Glutamatergic neuron (in vitro differentiated cells): Measurements from ENCODE around the gene TNFRSF6B. TPM values are rescaled to one million over a fixed set of nuclear protein-coding genes. Genes with fewer than 3 reads are reported as not detected.

Source experiments
- DNase-seq: peaks from one replicate; pipeline ENCODE4 v3.0.0; 2022
- H3K27ac Mint-ChIP-seq: one replicate; pipeline ENCODE4 v1.8.0; 2020; ENCODE audit warnings: mild to moderate bottlenecking, mixed read lengths, inconsistent platforms; ENCODE audit not compliant: unreplicated experiment
- H3K27me3 Mint-ChIP-seq: one replicate; pipeline ENCODE4 v1.8.0; 2020; ENCODE audit warnings: mild to moderate bottlenecking, moderate library complexity, mixed read lengths, inconsistent platforms; ENCODE audit not compliant: unreplicated experiment
- H3K36me3 Mint-ChIP-seq: one replicate; pipeline ENCODE4 v1.8.0; 2020; ENCODE audit warnings: mild to moderate bottlenecking, mixed read lengths, inconsistent platforms; ENCODE audit not compliant: unreplicated experiment
- H3K4me1 Mint-ChIP-seq: one replicate; pipeline ENCODE4 v1.8.0; 2020; ENCODE audit warnings: mild to moderate bottlenecking, low read depth, mixed read lengths, inconsistent platforms; ENCODE audit not compliant: unreplicated experiment
- H3K4me3 Mint-ChIP-seq: one replicate; pipeline ENCODE4 v1.8.0; 2020; ENCODE audit warnings: mild to moderate bottlenecking, mixed read lengths, inconsistent platforms; ENCODE audit not compliant: unreplicated experiment
- H3K9me3 Mint-ChIP-seq: one replicate; pipeline ENCODE4 v1.8.0; 2020; ENCODE audit warnings: mild to moderate bottlenecking, moderate library complexity, mixed read lengths, inconsistent platforms; ENCODE audit not compliant: unreplicated experiment
- CTCF ChIP-seq: fragments of 200-600 bp; sonication (generic); IDR thresholded peaks from one replicate; pipeline ENCODE4 v1.5.0; 2021; ENCODE audit not compliant: partially characterized antibody, unreplicated experiment
- total RNA-seq: library from RNA; stranded (reverse); fragmentation: NEBNext Ultra II Directional; extraction: Animal tissue kit (Norgen Biotek cat#: 25700); gene quantifications from one replicate; pipeline ENCODE4 v1.2.1, GENCODE V29; 2021; ENCODE audit not compliant: unreplicated experiment

TNFRSF6B gene
- total RNA-seq, 1 donor from 2014 or later, result not detected

DNA sequence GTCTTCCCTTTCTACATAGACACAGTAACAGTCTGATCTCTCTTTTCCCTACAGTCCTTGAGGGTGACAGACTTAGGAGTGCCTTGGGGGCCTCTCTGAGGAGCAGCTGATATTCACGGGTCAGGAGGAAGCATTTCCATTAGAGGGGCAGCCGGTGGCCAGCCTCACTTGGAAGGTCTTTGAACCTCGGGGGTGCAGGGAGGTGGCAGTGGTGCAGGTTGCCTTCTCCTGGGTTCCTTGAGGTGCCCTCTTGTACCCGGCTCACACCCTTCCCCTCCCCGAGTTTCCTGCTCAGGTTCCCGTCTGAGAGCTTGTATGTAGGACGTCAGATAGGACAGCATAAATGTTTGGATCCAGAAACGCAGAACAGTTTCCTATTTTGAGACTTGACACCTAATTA lies 35.8 kb upstream of the TNFRSF6B start:
- peaks cover 5% of the 10 kb centered on the region for H3K9me3 Mint-ChIP-seq
- no peak for TF ChIP-seq CTCF
- H3K36me3 Mint-ChIP-seq, result no peaks in the 10 kb centered on the region
- H3K4me3 Mint-ChIP-seq, result no peak overlapping the region
- DNase-seq, result no peak
- H3K4me1 Mint-ChIP-seq, result peaks cover 14% of the 10 kb centered on the region
- peaks cover 11% of the 10 kb centered on the region for H3K27me3 Mint-ChIP-seq
- H3K27ac Mint-ChIP-seq, result no peak overlapping the region

- H3K9me3 Mint-ChIP-seq, result peaks cover 7% of the 10 kb centered on the region
- no peaks in the 10 kb centered on the region for H3K36me3 Mint-ChIP-seq
- H3K4me3 Mint-ChIP-seq, result no peak overlapping the region
- no peak for DNase-seq
- H3K27ac Mint-ChIP-seq, result no peak overlapping the region
- peaks cover 14% of the 10 kb centered on the region for H3K4me1 Mint-ChIP-seq
- peaks cover 11% of the 10 kb centered on the region for H3K27me3 Mint-ChIP-seq
- no peak for TF ChIP-seq CTCF
Observed at GRCh38 chr20:63661108-63661507, 35.3 kb upstream of the TNFRSF6B start.

DNA sequence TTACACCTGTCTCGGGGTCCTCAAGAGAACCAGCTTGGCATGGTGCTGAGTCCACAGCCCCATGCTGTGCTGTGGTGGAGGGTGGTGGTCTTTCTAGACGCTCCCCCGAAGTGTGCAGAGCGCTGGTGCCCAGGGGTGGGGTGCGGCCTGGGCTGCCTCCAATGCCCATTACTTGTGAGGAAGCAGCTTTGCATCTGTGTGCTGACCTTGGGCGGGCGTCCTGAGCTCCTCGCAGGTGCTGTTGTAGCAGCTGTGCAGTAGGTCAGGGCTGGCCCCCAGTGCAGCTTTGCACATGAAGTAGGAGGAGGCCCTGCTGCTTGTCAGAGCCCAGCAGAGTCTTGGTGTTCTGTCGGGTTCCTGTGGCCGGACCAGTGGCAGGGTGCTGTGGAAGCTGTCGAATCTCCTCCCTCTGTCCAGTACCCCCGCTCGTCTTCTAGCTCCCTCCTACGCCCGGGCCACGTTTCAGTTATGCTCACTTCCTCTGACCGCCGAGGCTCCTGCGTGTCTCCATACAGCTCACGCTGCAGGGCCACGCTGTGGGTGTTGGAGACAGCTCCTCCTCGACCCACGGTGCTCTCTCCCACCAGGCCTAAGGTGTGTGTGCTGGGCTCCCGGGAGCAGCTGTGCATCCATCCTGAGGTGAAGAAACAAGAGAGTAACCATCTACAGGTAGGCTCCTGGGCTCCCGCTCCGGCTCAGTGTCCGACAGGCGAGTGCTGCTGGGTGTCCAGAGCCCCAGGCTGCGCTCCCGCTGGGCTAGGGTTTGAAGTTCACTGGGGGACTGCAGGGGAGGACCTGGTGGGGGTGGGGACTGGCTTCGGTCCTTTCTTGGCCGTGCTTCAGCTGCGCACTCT lies 34.3 kb upstream of the TNFRSF6B start:
- H3K9me3 Mint-ChIP-seq, result peaks cover 5% of the 10 kb centered on the region
- no peaks in the 10 kb centered on the region for H3K36me3 Mint-ChIP-seq
- no peak overlapping the region for H3K27ac Mint-ChIP-seq
- H3K4me1 Mint-ChIP-seq, result peaks cover 14% of the 10 kb centered on the region
- peaks cover 6% of the 10 kb centered on the region for H3K27me3 Mint-ChIP-seq
- DNase-seq, result no peak
- no peak for TF ChIP-seq CTCF
- peak overlapping the region; percentile 38 for H3K4me3 Mint-ChIP-seq

GRCh38 chr20:63662813-63663189 lies 33.7 kb upstream of the TNFRSF6B start:
- Mint-ChIP-seq H3K4me3 (no peak overlapping the region), H3K36me3 (no peaks in the 10 kb centered on the region), H3K27ac (no peak overlapping the region), H3K4me1 (peaks cover 14% of the 10 kb centered on the region), H3K27me3 (peaks cover 4% of the 10 kb centered on the region), H3K9me3 (peaks cover 5% of the 10 kb centered on the region)
- no peak for DNase-seq
- no peak for TF ChIP-seq CTCF

- no peak for DNase-seq
- peaks cover 3% of the 10 kb centered on the region for H3K27me3 Mint-ChIP-seq
- no peak for TF ChIP-seq CTCF
- H3K4me1 Mint-ChIP-seq, result peaks cover 12% of the 10 kb centered on the region
- H3K4me3 Mint-ChIP-seq, result no peak overlapping the region
- H3K27ac Mint-ChIP-seq, result no peak overlapping the region
- peaks cover 4% of the 10 kb centered on the region for H3K36me3 Mint-ChIP-seq
- peaks cover 3% of the 10 kb centered on the region for H3K9me3 Mint-ChIP-seq
Observed at GRCh38 chr20:63663332-63664066, 33.0 kb upstream of the TNFRSF6B start.
